Liver (tissue), 9 donors: ENCODE measurements around the gene MMD2. TPM values are rescaled to one million over a fixed set of nuclear protein-coding genes. Genes with fewer than 3 reads are reported as not detected.

Experiments
- DNase-seq: peaks from one replicate; pipeline ENCODE4 v3.0.0-alpha.2; 2017; ENCODE audit warnings: low spot score
- H3K27ac ChIP-seq, 2 donors: one replicate each; pipeline ENCODE4 v1.7.0; 2013; ENCODE audit warnings: inconsistent platforms in 2 of 2, low read length in 2 of 2, control low read depth in 1 of 2, low read depth in 1 of 2, mild to moderate bottlenecking in 1 of 2
- H3K27me3 ChIP-seq, 4 donors: one replicate each; pipeline versions ENCODE4 v1.6.1 to v1.7.0; 2013; ENCODE audit warnings: low read length in 3 of 4, inconsistent platforms in 1 of 4, mild to moderate bottlenecking in 1 of 4, moderate library complexity in 1 of 4; ENCODE audit not compliant: control insufficient read depth in 4 of 4, insufficient read depth in 4 of 4
- H3K36me3 ChIP-seq, 4 donors: one replicate each; pipeline versions ENCODE4 v1.6.1 to v1.7.0; 2013; ENCODE audit warnings: low read length in 3 of 4, mild to moderate bottlenecking in 3 of 4, low read depth in 1 of 4, moderate library complexity in 1 of 4; ENCODE audit not compliant: control insufficient read depth in 4 of 4, insufficient read depth in 3 of 4
- H3K4me1 ChIP-seq, 4 donors: one replicate each; pipeline versions ENCODE4 v1.6.1 to v1.7.0; 2013; ENCODE audit warnings: low read length in 3 of 4, mild to moderate bottlenecking in 3 of 4, moderate library complexity in 1 of 4; ENCODE audit not compliant: control insufficient read depth in 4 of 4, insufficient read depth in 4 of 4
- H3K4me3 ChIP-seq, 3 donors: one replicate each; pipeline versions ENCODE4 v1.6.1 to v1.7.0; 2013; ENCODE audit warnings: low read length in 3 of 3, control low read depth in 1 of 3, low read depth in 1 of 3, mild to moderate bottlenecking in 1 of 3
- H3K9ac ChIP-seq, 2 donors: one replicate each; pipeline ENCODE4 v1.7.0; 2013; ENCODE audit warnings: low read length in 2 of 2, mild to moderate bottlenecking in 2 of 2, moderate library complexity in 2 of 2, control low read depth in 1 of 2, low read depth in 1 of 2
- H3K9me3 ChIP-seq, 4 donors: one replicate each; pipeline versions ENCODE4 v1.6.1 to v1.7.0; 2013; ENCODE audit warnings: low read length in 3 of 4; ENCODE audit not compliant: control insufficient read depth in 4 of 4
- EGR1 ChIP-seq, 2 donors: IDR thresholded peaks; 2 replicates each; pipeline ENCODE4 v1.6.1; 2016 to 2018; ENCODE audit warnings: antibody characterized with exemption in 2 of 2, low read depth in 2 of 2
- FOXA1 ChIP-seq: IDR thresholded peaks from 2 replicates; pipeline ENCODE4 v1.6.1; 2016; ENCODE audit warnings: antibody characterized with exemption
- FOXA2 ChIP-seq: IDR thresholded peaks from 2 replicates; pipeline ENCODE4 v1.6.1; 2016; ENCODE audit warnings: antibody characterized with exemption
- GABPA ChIP-seq, 2 donors: IDR thresholded peaks in 1 of 2; conservative IDR thresholded peaks in 1 of 2; 2 replicates each; pipeline ENCODE4 v1.6.1; 2016; ENCODE audit warnings: antibody characterized with exemption in 2 of 2, mild to moderate bottlenecking in 1 of 2, moderate library complexity in 1 of 2
- HNF4A ChIP-seq, 2 donors: conservative IDR thresholded peaks; 2 replicates each; pipeline ENCODE4 v1.6.1; 2016; ENCODE audit warnings: antibody characterized with exemption in 2 of 2, mild to moderate bottlenecking in 2 of 2
- HNF4G ChIP-seq: IDR thresholded peaks from 2 replicates; pipeline ENCODE4 v1.6.1; 2016; ENCODE audit warnings: antibody characterized with exemption
- JUND ChIP-seq, 2 donors: IDR thresholded peaks; 2 replicates each; pipeline ENCODE4 v1.6.1; 2016; ENCODE audit warnings: antibody characterized with exemption in 2 of 2
- NR2F2 ChIP-seq: IDR thresholded peaks from 2 replicates; pipeline ENCODE4 v1.6.1; 2016; ENCODE audit warnings: antibody characterized with exemption
- RAD21 ChIP-seq, 2 donors: IDR thresholded peaks; 2 replicates each; pipeline ENCODE4 v1.6.1; 2016; ENCODE audit warnings: antibody characterized with exemption in 2 of 2, mild to moderate bottlenecking in 2 of 2
- RXRA ChIP-seq, 2 donors: IDR thresholded peaks; 2 replicates each; pipeline ENCODE4 v1.6.1; 2017 to 2018; ENCODE audit warnings: antibody characterized with exemption in 2 of 2, mild to moderate bottlenecking in 1 of 2
- SP1 ChIP-seq: IDR thresholded peaks from 2 replicates; pipeline ENCODE4 v1.6.1; 2018; ENCODE audit warnings: antibody characterized with exemption, mild to moderate bottlenecking
- TAF1 ChIP-seq: conservative IDR thresholded peaks from 2 replicates; pipeline ENCODE4 v1.6.1; 2016; ENCODE audit warnings: antibody characterized with exemption, mild to moderate bottlenecking
- YY1 ChIP-seq: IDR thresholded peaks from 2 replicates; pipeline ENCODE4 v1.6.1; 2016; ENCODE audit warnings: antibody characterized with exemption, mild to moderate bottlenecking
- WGBS: extraction: QIAGEN DNeasy Blood & Tissue Kit; methylation state at CpG from one replicate; pipeline ENCODE4 v1.1.7; 2013; 5-methylcytosine and 5-hydroxymethylcytosine counted together
- polyA plus RNA-seq, 2 donors: library from polyadenylated mRNA; stranded (reverse) in 1 of 2; unstranded in 1 of 2; fragments of 200-250 nt in 1 of 2; fragments of >200 nt in 1 of 2; fragmentation: Nextera tagmentation in 1 of 2; extraction: Ambion mirVana in 1 of 2; gene quantifications; one replicate each; pipeline versions ENCODE4 v1.2.1 to v1.2.3, GENCODE V29; 2013 to 2015
- total RNA-seq, 2 donors: library from RNA; depleted of rRNA; stranded (reverse); fragments of >200 nt; gene quantifications; one replicate each; pipeline ENCODE4 v1.2.3, GENCODE V29; 2014
- TF ChIP-seq, protein P1 (sequence below): IDR thresholded peaks from 2 replicates; pipeline ENCODE4 v1.6.1; 2016; ENCODE audit warnings: antibody characterized with exemption
- TF ChIP-seq, protein P2 (sequence below): IDR thresholded peaks from 2 replicates; pipeline ENCODE4 v1.6.1; 2016; ENCODE audit warnings: antibody characterized with exemption
- TF ChIP-seq, protein P3 (sequence below): IDR thresholded peaks from 2 replicates; pipeline ENCODE4 v1.6.1; 2016; ENCODE audit warnings: antibody characterized with exemption
- TF ChIP-seq, protein P4 (sequence below): fragments of 150-350 bp; IDR thresholded peaks from 2 replicates; pipeline ENCODE4 v1.5.1; 2017; ENCODE audit warnings: improper control_type of control experiment, low read depth, low read length; ENCODE audit not compliant: missing input control
- TF ChIP-seq, protein P5 (sequence below): IDR thresholded peaks from 2 replicates; pipeline ENCODE4 v1.6.1; 2016; ENCODE audit warnings: antibody characterized with exemption, mild to moderate bottlenecking
- donor health status: healthy.
- donor health status: healthy.
- donor health status: healthy.
- donor health status: healthy.
- donor health status: healthy.

MMD2 gene
- total and polyA plus RNA-seq, 4 donors: not detected

DNA sequence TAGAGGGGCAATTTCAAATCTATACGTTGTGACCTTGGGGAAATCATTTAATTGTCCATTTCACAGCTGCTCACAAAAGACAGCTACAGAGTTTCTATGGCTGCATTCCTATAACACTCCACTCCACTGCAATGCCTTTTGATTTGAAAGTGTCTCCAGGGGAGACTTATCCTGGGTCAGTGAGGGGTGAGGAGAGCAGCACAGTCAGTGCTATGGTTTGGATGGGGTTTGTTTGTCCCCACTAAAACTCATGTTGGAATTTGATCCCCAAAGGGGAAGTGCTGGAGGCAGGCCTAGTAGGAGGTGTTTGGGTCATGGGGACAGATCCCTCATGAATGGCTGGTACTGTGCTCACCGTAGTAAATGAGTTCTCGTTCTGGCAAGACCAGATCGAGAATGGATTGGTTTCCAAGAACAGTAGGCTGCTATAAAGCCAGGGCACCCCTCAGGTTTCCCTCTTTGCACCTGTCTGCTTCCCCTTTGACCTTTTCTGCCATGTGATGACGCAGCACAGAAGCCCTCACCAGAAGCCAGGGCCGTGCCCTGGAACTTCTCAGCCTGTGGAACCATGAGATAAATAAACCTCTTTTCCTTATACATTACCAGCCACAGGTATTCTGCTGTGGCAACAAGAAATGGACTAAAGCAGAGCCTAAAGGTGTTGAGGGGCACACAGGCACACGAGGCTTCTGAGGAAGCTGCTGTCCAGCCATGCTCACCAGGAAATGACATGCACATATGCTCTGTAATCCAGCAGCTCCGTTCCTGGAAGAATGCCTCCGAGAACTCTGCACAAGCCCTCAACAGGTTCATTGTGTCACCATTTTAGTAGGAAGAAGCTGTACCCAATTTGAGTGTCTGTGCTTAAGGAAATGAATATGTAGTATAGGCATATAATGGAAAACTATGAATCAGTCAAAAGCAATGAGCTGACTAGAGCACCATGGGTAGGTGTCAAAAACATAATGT lies 92.2 kb downstream of the MMD2 start:
- Histone ChIP-seq H3K9ac (no peak overlapping the region), H3K36me3 (no peaks in the 10 kb centered on the region), H3K27me3 (peaks cover 0 to 4% (median under 1%) of the 10 kb centered on the region in 4 donors), H3K4me1 (peaks cover 0 to 3% (median 0%) of the 10 kb centered on the region in 4 donors), H3K27ac (no peak overlapping the region), H3K4me3 (no peak overlapping the region), H3K9me3 (peaks cover 0 to 18% (median 4%) of the 10 kb centered on the region in 4 donors)
- WGBS: 79% methylated on average over 9 of the region's 9 CpGs
- TF ChIP-seq TAF1: no peak
- TF ChIP-seq FOXA2: no peak
- TF ChIP-seq, protein P1, sequence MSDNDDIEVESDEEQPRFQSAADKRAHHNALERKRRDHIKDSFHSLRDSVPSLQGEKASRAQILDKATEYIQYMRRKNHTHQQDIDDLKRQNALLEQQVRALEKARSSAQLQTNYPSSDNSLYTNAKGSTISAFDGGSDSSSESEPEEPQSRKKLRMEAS: no peak
- TF ChIP-seq HNF4G: no peak
- TF ChIP-seq, protein P2, sequence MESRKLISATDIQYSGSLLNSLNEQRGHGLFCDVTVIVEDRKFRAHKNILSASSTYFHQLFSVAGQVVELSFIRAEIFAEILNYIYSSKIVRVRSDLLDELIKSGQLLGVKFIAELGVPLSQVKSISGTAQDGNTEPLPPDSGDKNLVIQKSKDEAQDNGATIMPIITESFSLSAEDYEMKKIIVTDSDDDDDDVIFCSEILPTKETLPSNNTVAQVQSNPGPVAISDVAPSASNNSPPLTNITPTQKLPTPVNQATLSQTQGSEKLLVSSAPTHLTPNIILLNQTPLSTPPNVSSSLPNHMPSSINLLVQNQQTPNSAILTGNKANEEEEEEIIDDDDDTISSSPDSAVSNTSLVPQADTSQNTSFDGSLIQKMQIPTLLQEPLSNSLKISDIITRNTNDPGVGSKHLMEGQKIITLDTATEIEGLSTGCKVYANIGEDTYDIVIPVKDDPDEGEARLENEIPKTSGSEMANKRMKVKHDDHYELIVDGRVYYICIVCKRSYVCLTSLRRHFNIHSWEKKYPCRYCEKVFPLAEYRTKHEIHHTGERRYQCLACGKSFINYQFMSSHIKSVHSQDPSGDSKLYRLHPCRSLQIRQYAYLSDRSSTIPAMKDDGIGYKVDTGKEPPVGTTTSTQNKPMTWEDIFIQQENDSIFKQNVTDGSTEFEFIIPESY: no peak
- TF ChIP-seq, protein P3, sequence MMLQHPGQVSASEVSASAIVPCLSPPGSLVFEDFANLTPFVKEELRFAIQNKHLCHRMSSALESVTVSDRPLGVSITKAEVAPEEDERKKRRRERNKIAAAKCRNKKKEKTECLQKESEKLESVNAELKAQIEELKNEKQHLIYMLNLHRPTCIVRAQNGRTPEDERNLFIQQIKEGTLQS: no peak
- TF ChIP-seq HNF4A (conservative IDR thresholded peaks at IDR 0.05): no peak
- no peak for TF ChIP-seq NR2F2
- TF ChIP-seq FOXA1: no peak
- TF ChIP-seq, protein P4, sequence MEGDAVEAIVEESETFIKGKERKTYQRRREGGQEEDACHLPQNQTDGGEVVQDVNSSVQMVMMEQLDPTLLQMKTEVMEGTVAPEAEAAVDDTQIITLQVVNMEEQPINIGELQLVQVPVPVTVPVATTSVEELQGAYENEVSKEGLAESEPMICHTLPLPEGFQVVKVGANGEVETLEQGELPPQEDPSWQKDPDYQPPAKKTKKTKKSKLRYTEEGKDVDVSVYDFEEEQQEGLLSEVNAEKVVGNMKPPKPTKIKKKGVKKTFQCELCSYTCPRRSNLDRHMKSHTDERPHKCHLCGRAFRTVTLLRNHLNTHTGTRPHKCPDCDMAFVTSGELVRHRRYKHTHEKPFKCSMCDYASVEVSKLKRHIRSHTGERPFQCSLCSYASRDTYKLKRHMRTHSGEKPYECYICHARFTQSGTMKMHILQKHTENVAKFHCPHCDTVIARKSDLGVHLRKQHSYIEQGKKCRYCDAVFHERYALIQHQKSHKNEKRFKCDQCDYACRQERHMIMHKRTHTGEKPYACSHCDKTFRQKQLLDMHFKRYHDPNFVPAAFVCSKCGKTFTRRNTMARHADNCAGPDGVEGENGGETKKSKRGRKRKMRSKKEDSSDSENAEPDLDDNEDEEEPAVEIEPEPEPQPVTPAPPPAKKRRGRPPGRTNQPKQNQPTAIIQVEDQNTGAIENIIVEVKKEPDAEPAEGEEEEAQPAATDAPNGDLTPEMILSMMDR: no peak
- no peak for TF ChIP-seq RXRA (IDR thresholded peaks at IDR 0.05)
- no peak for TF ChIP-seq EGR1 (IDR thresholded peaks at IDR 0.05; ENCODE audit: low read depth in 2 of 2)
- no peak for TF ChIP-seq RAD21 (IDR thresholded peaks at IDR 0.05)
- TF ChIP-seq, protein P5, sequence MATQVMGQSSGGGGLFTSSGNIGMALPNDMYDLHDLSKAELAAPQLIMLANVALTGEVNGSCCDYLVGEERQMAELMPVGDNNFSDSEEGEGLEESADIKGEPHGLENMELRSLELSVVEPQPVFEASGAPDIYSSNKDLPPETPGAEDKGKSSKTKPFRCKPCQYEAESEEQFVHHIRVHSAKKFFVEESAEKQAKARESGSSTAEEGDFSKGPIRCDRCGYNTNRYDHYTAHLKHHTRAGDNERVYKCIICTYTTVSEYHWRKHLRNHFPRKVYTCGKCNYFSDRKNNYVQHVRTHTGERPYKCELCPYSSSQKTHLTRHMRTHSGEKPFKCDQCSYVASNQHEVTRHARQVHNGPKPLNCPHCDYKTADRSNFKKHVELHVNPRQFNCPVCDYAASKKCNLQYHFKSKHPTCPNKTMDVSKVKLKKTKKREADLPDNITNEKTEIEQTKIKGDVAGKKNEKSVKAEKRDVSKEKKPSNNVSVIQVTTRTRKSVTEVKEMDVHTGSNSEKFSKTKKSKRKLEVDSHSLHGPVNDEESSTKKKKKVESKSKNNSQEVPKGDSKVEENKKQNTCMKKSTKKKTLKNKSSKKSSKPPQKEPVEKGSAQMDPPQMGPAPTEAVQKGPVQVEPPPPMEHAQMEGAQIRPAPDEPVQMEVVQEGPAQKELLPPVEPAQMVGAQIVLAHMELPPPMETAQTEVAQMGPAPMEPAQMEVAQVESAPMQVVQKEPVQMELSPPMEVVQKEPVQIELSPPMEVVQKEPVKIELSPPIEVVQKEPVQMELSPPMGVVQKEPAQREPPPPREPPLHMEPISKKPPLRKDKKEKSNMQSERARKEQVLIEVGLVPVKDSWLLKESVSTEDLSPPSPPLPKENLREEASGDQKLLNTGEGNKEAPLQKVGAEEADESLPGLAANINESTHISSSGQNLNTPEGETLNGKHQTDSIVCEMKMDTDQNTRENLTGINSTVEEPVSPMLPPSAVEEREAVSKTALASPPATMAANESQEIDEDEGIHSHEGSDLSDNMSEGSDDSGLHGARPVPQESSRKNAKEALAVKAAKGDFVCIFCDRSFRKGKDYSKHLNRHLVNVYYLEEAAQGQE: no peak
- no peak for TF ChIP-seq SP1
- TF ChIP-seq YY1: no peak
- TF ChIP-seq JUND (IDR thresholded peaks at IDR 0.05): no peak
- TF ChIP-seq GABPA (IDR thresholded peaks at IDR 0.05 in 1 of 2, conservative IDR thresholded peaks at IDR 0.05 in 1 of 2): no peak
- DNase-seq: no peak
